PC-9 (cell line): ENCODE results near the gene TSPAN10. TPM values are rescaled to one million over a fixed set of nuclear protein-coding genes. Genes with fewer than 3 reads are reported as not detected.

Experiments used
- BruUV-seq: library from RNA; stranded (reverse); fragments of 400-500 nt; replicated peaks from 2 replicates; lab custom pipeline; 2021; lab: Mats Ljungman, UMichigan
- CTCF ChIA-PET: fragments of 300-600 bp; sonication (Branson Sonifier 250); formaldehyde crosslinking; loops from one replicate; lab custom pipeline; 2022; ENCODE audit warnings: antibody characterized with exemption; lab: Charles Lee
- POLR2A ChIA-PET: fragments of 300-600 bp; sonication (Branson Sonifier 250); formaldehyde crosslinking; loops from one replicate; lab custom pipeline; 2022; ENCODE audit warnings: antibody characterized with exemption; ENCODE audit not compliant: unreplicated experiment; lab: Charles Lee
- DNase-seq, 2 experiments: peaks; one replicate each; pipeline versions ENCODE4 v3.0.0 to v3.0.0-alpha.2; 2015 to 2022; ENCODE audit warnings: mixed read lengths in 1 of 2
- H2AFZ ChIP-seq: fragments of 200-600 bp; sonication (generic); 2 replicates; pipeline ENCODE4 v1.8.1; 2017; ENCODE audit warnings: antibody characterized with exemption
- H3F3A ChIP-seq: fragments of 200-600 bp; sonication (generic); 2 replicates; pipeline ENCODE4 v1.8.1; 2017; ENCODE audit warnings: antibody characterized with exemption, mild to moderate bottlenecking, low read depth; ENCODE audit not compliant: insufficient read depth
- H3K27ac ChIP-seq: fragments of 200-600 bp; sonication (generic); 2 replicates; pipeline ENCODE4 v1.6.1; 2016; ENCODE audit warnings: mixed run types
- H3K27me3 ChIP-seq: fragments of 200-600 bp; sonication (generic); 2 replicates; pipeline ENCODE4 v1.6.1; 2016; ENCODE audit warnings: low read depth, mixed run types; ENCODE audit not compliant: insufficient read depth
- H3K36me3 ChIP-seq: fragments of 200-600 bp; sonication (generic); 2 replicates; pipeline ENCODE4 v1.6.1; 2016; ENCODE audit warnings: low read depth, mixed run types
- H3K4me1 ChIP-seq: fragments of 200-600 bp; sonication (generic); replicated peaks from 2 replicates; pipeline ENCODE4 v1.6.1; 2016; ENCODE audit warnings: mixed run types; ENCODE audit not compliant: insufficient read depth
- H3K4me2 ChIP-seq: fragments of 200-600 bp; sonication (generic); 2 replicates; pipeline ENCODE4 v1.6.1; 2017; ENCODE audit warnings: mixed run types
- H3K4me3 ChIP-seq: fragments of 200-600 bp; sonication (generic); 2 replicates; pipeline ENCODE4 v1.6.1; 2016; ENCODE audit warnings: mixed run types
- H3K79me2 ChIP-seq: fragments of 200-600 bp; sonication (generic); 2 replicates; pipeline ENCODE4 v1.6.1; 2017; ENCODE audit warnings: low read depth, mixed run types
- H3K9me2 ChIP-seq: fragments of 200-600 bp; sonication (generic); 2 replicates; pipeline ENCODE4 v1.8.1; 2017; ENCODE audit warnings: mild to moderate bottlenecking; ENCODE audit not compliant: insufficient read depth
- H3K9me3 ChIP-seq: fragments of 200-600 bp; sonication (generic); 2 replicates; pipeline ENCODE4 v1.8.1; 2016; ENCODE audit warnings: low read depth; ENCODE audit not compliant: insufficient read depth
- H4K20me1 ChIP-seq: fragments of 200-600 bp; sonication (generic); 2 replicates; pipeline ENCODE4 v1.8.1; 2017; ENCODE audit not compliant: insufficient read depth
- EZH2 ChIP-seq: fragments of 200-600 bp; sonication (generic); IDR thresholded peaks from 2 replicates; pipeline ENCODE4 v1.8.0; 2017; ENCODE audit warnings: antibody characterized with exemption, low read depth
- intact Hi-C: fragments of 100-400 bp; cut with micrococcal nuclease; formaldehyde crosslinking; loops from one replicate; pipeline ENCODE4 v1.10.0; 2022; ENCODE audit not compliant: unreplicated experiment
- total RNA-seq: library from RNA; stranded (reverse); gene quantifications from 2 replicates; pipeline ENCODE4 v1.2.3, GENCODE V29; 2021
- TF ChIP-seq, protein P1 (sequence below): fragments of 200-600 bp; sonication (generic); conservative IDR thresholded peaks from 2 replicates; pipeline ENCODE4 v1.6.1; 2017; ENCODE audit warnings: mixed run types, antibody characterized with exemption, mild to moderate bottlenecking, moderate library complexity

TSPAN10 gene
- total RNA-seq, 1 experiment from 2014 or later: 8.6 TPM

DNA sequence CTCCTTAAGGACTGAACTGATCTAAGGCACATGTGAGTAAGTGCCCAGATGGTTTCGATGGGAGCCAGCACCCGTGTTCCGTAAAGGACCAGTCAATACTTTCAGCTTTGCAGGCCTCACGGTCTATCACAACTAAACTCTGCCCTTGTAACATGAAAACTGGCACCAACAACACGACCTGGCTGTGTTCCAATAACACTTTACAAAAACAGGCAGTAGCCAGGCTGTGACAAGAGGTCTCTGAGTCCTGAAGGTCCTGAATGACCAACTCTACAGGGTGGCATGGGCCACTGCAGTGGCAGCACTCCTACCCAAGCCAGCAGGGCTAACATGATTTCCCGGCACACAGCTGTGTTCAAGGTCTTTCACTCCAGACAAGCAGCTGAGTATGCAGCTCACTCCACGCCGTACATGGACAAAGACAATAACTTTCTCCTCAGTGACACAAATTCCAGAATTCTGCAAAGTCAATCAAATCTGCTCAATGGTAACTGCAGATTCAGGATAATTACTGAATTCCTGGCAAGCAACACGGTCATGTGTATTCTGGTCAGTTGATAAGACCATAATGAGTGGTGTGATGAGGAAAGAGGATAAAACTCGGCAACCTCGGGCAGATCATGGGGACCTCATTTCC lies 15.4 kb upstream of the TSPAN10 start:
- H3K27me3 ChIP-seq: no peaks in the 10 kb centered on the region
- no peak overlapping the region for H3K4me2 ChIP-seq
- no peak overlapping the region for H3K4me3 ChIP-seq
- intact Hi-C loops: no loop called here
- ChIA-PET CTCF (no interaction called here), POLR2A (no interaction called here)
- no peaks in the 10 kb centered on the region for H3K9me2 ChIP-seq
- H3K36me3 ChIP-seq: peaks cover 5% of the 10 kb centered on the region
- H3F3A ChIP-seq: no peaks in the 10 kb centered on the region
- no peak overlapping the region for H3K27ac ChIP-seq
- H2AFZ ChIP-seq: no peak overlapping the region
- TF ChIP-seq, protein P1, sequence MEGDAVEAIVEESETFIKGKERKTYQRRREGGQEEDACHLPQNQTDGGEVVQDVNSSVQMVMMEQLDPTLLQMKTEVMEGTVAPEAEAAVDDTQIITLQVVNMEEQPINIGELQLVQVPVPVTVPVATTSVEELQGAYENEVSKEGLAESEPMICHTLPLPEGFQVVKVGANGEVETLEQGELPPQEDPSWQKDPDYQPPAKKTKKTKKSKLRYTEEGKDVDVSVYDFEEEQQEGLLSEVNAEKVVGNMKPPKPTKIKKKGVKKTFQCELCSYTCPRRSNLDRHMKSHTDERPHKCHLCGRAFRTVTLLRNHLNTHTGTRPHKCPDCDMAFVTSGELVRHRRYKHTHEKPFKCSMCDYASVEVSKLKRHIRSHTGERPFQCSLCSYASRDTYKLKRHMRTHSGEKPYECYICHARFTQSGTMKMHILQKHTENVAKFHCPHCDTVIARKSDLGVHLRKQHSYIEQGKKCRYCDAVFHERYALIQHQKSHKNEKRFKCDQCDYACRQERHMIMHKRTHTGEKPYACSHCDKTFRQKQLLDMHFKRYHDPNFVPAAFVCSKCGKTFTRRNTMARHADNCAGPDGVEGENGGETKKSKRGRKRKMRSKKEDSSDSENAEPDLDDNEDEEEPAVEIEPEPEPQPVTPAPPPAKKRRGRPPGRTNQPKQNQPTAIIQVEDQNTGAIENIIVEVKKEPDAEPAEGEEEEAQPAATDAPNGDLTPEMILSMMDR: no peak
- TF ChIP-seq EZH2: no peak
- no peaks in the 10 kb centered on the region for H3K9me3 ChIP-seq
- H3K79me2 ChIP-seq: no peaks in the 10 kb centered on the region
- no peak for DNase-seq
- H4K20me1 ChIP-seq: peaks cover 1% of the 10 kb centered on the region
- no TSS peak for BruUV-seq
- no peaks in the 10 kb centered on the region for H3K4me1 ChIP-seq

- Histone ChIP-seq H3K36me3 (0 out of 2 replicates have a peak, but pooled peaks cover 4% of the 10 kb centered on the region), H3K9me2 (no peaks in the 10 kb centered on the region), H3K27ac (no peak overlapping the region), H3K4me3 (no peak overlapping the region), H3F3A (no peaks in the 10 kb centered on the region), H3K4me1 (peaks cover under 1% of the 10 kb centered on the region; the same call in 1 of the 2 replicates), H4K20me1 (peaks cover 33% of the 10 kb centered on the region), H2AFZ (no peak overlapping the region), H3K4me2 (no peak overlapping the region), H3K9me3 (no peaks in the 10 kb centered on the region), H3K27me3 (no peaks in the 10 kb centered on the region), H3K79me2 (peaks cover 45% of the 10 kb centered on the region)
- ChIA-PET CTCF (interaction anchor here (0.7 kb wide), 1 partner anchor 52 kb away, joined by 3 read pairs; no protein-coding TSS in a partner anchor), POLR2A (interaction anchor here (0.6 to 0.7 kb wide), 2 partner anchors 16 to 31 kb away, joined by 3 to 4 read pairs; no protein-coding TSS in a partner anchor)
- no TSS peak for BruUV-seq
- intact Hi-C loops: no loop called here
- no peak for TF ChIP-seq EZH2
- TF ChIP-seq, protein P1: no peak
- no peak for DNase-seq
Observed at GRCh38 chr17:81630274-81630673, 6.7 kb upstream of the TSPAN10 start.

- ChIA-PET CTCF (no interaction called here), POLR2A (interaction anchor here (0.6 kb wide), 1 partner anchor 123 kb away, joined by 14 read pairs; no protein-coding TSS in a partner anchor)
- intact Hi-C loops: no loop called here
- Histone ChIP-seq H2AFZ (no peak overlapping the region), H3K36me3 (0 out of 2 replicates have a peak, but pooled peaks cover 4% of the 10 kb centered on the region), H3K27me3 (no peaks in the 10 kb centered on the region), H3K27ac (no peak overlapping the region), H4K20me1 (peaks cover 42% of the 10 kb centered on the region), H3K79me2 (peaks cover 57% of the 10 kb centered on the region), H3K4me1 (peaks cover 6% of the 10 kb centered on the region; the same call in 1 of the 2 replicates), H3K4me3 (no peak overlapping the region), H3K9me3 (no peaks in the 10 kb centered on the region), H3K9me2 (no peaks in the 10 kb centered on the region), H3F3A (peaks cover 10% of the 10 kb centered on the region; the same call in 1 of the 2 replicates), H3K4me2 (no peak overlapping the region)
- TF ChIP-seq EZH2: no peak
- TF ChIP-seq, protein P1: no peak
- DNase-seq: no peak
- BruUV-seq: no TSS peak
Observed at GRCh38 chr17:81631482-81631881, 5.5 kb upstream of the TSPAN10 start.
